ENCODE data around the gene WDR7. TPM values are rescaled to one million over a fixed set of nuclear protein-coding genes. Genes with fewer than 3 reads are reported as not detected.

The WDR7 gene
- total RNA-seq, 2 experiments from 2014 or later = 28.8 to 30.5 TPM

DNA sequence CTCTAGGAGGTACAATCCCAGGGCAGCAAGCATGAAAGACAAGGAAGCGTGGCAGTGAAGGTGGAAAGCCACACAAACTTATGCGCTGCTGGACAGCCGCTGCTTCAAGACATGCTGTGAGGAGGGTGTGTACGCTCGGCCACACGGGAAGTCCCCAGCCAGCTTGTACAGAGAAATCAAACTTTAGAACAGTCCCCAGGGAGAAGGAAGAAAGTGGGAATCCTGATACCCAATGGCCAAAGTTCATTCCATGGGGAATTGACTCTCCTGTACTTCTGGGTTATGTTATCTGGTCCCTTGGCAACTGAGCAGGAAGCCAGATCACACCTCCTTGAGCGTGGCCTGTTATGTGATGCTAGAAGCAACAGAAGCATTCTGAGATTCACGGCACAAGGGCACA, 409.7 kb downstream of the WDR7 start:
- Mint-ChIP-seq H3K27ac (no peak overlapping the region), H3K36me3 (ENCODE audit: low read depth) (no peaks in the 10 kb centered on the region), H3K27me3 (peaks cover 30% of the 10 kb centered on the region), H3K9me3 (no peaks in the 10 kb centered on the region), H3K4me3 (no peak overlapping the region), H3K4me1 (ENCODE audit: low read depth) (no peaks in the 10 kb centered on the region)
- no peak overlapping the region for H3K4me3 ChIP-seq (ENCODE audit: low read length)
- H3K9me3 ChIP-seq (ENCODE audit: control insufficient read depth in 1 of 2, insufficient read depth in 1 of 2, low read length in 2 of 2) = peaks cover 0 to 3% of the 10 kb centered on the region in 2 experiments
- no peak for ATAC-seq (ENCODE audit: poor library complexity)
- H3K36me3 ChIP-seq (ENCODE audit: insufficient read depth, low read length) = no peaks in the 10 kb centered on the region
- TF ChIP-seq, protein P1, sequence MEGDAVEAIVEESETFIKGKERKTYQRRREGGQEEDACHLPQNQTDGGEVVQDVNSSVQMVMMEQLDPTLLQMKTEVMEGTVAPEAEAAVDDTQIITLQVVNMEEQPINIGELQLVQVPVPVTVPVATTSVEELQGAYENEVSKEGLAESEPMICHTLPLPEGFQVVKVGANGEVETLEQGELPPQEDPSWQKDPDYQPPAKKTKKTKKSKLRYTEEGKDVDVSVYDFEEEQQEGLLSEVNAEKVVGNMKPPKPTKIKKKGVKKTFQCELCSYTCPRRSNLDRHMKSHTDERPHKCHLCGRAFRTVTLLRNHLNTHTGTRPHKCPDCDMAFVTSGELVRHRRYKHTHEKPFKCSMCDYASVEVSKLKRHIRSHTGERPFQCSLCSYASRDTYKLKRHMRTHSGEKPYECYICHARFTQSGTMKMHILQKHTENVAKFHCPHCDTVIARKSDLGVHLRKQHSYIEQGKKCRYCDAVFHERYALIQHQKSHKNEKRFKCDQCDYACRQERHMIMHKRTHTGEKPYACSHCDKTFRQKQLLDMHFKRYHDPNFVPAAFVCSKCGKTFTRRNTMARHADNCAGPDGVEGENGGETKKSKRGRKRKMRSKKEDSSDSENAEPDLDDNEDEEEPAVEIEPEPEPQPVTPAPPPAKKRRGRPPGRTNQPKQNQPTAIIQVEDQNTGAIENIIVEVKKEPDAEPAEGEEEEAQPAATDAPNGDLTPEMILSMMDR (IDR thresholded peaks at IDR 0.05) = no peak
- no peaks in the 10 kb centered on the region for H3K4me1 ChIP-seq (ENCODE audit: insufficient read depth, low read length)
- ChIA-PET POLR2A (no interaction called here), CTCF (no interaction called here)
- peaks cover 0 to 8% of the 10 kb centered on the region in 2 experiments for H3K27me3 ChIP-seq (ENCODE audit: control insufficient read depth in 1 of 2, insufficient read depth in 2 of 2, low read length in 2 of 2)
- intact Hi-C loops (cut with DNase I, micrococcal nuclease) = no loop called here
- no peak for DNase-seq
- H3K27ac ChIP-seq (ENCODE audit: low read depth in 1 of 2, low read length in 2 of 2) = no peak overlapping the region

- H3K36me3 ChIP-seq (ENCODE audit: insufficient read depth, low read length) = no peaks in the 10 kb centered on the region
- H3K9me3 Mint-ChIP-seq = no peaks in the 10 kb centered on the region
- TF ChIP-seq, protein P1 (IDR thresholded peaks at IDR 0.05) = no peak
- H3K4me1 Mint-ChIP-seq (ENCODE audit: low read depth) = no peaks in the 10 kb centered on the region
- H3K9me3 ChIP-seq (ENCODE audit: control insufficient read depth in 1 of 2, insufficient read depth in 1 of 2, low read length in 2 of 2) = peaks cover 0 to 3% of the 10 kb centered on the region in 2 experiments
- no peak for DNase-seq
- H3K4me3 Mint-ChIP-seq = no peak overlapping the region
- H3K27me3 ChIP-seq (ENCODE audit: control insufficient read depth in 1 of 2, insufficient read depth in 2 of 2, low read length in 2 of 2) = peaks cover 0 to 8% of the 10 kb centered on the region in 2 experiments
- no peak overlapping the region for H3K4me3 ChIP-seq (ENCODE audit: low read length)
- H3K4me1 ChIP-seq (ENCODE audit: insufficient read depth, low read length) = no peaks in the 10 kb centered on the region
- peaks cover 30% of the 10 kb centered on the region for H3K27me3 Mint-ChIP-seq
- intact Hi-C loops (cut with DNase I, micrococcal nuclease) = no loop called here
- POLR2A ChIA-PET = no interaction called here
- no peak for ATAC-seq (ENCODE audit: poor library complexity)
- H3K36me3 Mint-ChIP-seq (ENCODE audit: low read depth) = no peaks in the 10 kb centered on the region
- no peak overlapping the region for H3K27ac Mint-ChIP-seq
- CTCF ChIA-PET = no interaction called here
- H3K27ac ChIP-seq (ENCODE audit: low read depth in 1 of 2, low read length in 2 of 2) = no peak overlapping the region
These were observed 411.0 kb downstream of the WDR7 start for GRCh38 chr18:57062178-57062577.

DNA sequence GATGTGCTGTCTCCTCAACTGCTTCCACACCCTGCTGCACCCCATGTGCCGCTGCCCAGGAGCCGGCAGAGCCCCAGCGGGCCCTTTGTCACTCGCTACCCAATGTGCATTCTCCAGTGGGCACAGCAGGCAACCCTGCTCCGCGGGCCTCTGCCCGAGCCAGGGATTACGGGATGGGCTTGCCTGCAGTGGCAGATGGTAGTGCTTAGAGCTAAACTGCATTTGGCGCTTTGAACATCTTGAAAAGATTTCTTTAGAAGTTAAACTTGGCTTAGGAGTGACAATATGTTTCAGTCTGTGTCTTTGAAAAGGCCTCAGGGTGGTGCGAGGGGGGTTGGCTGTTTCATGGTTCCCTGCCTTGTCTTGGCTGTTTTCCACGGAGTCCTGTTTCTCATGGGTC, 411.7 kb downstream of the WDR7 start:
- Mint-ChIP-seq H3K4me3 (no peak overlapping the region), H3K4me1 (ENCODE audit: low read depth) (no peaks in the 10 kb centered on the region), H3K36me3 (ENCODE audit: low read depth) (no peaks in the 10 kb centered on the region), H3K9me3 (no peaks in the 10 kb centered on the region), H3K27me3 (peaks cover 25% of the 10 kb centered on the region), H3K27ac (no peak overlapping the region)
- H3K36me3 ChIP-seq (ENCODE audit: insufficient read depth, low read length) = no peaks in the 10 kb centered on the region
- ATAC-seq (ENCODE audit: poor library complexity) (no peak), DNase-seq (no peak)
- peaks cover 0 to 4% of the 10 kb centered on the region in 2 experiments for H3K27me3 ChIP-seq (ENCODE audit: control insufficient read depth in 1 of 2, insufficient read depth in 2 of 2, low read length in 2 of 2)
- TF ChIP-seq, protein P1 (IDR thresholded peaks at IDR 0.05) = no peak
- H3K9me3 ChIP-seq (ENCODE audit: control insufficient read depth in 1 of 2, insufficient read depth in 1 of 2, low read length in 2 of 2) = peaks cover 0 to 3% of the 10 kb centered on the region in 2 experiments
- H3K4me1 ChIP-seq (ENCODE audit: insufficient read depth, low read length) = no peaks in the 10 kb centered on the region
- H3K4me3 ChIP-seq (ENCODE audit: low read length) = no peak overlapping the region
- no peak overlapping the region for H3K27ac ChIP-seq (ENCODE audit: low read depth in 1 of 2, low read length in 2 of 2)
- CTCF ChIA-PET = no interaction called here
- intact Hi-C loops (cut with DNase I, micrococcal nuclease) = no loop called here
- POLR2A ChIA-PET = no interaction called here
